ENCODE data around the gene CDK14.

Gene CDK14

GRCh38 chr7:90605055-90605454 lies 8.9 kb downstream of the CDK14 start:
- H3K27me3 ChIP-seq (replicated peaks; ENCODE audit: insufficient read depth, low read length), result no peaks in the 10 kb centered on the region
- H2AFZ ChIP-seq (ENCODE audit: low read length), result no peak overlapping the region
- H3K79me2 ChIP-seq (ENCODE audit: low read length), result no peaks in the 10 kb centered on the region
- DNase-seq, result no peak
- no peak overlapping the region for H3K4me3 ChIP-seq (ENCODE audit: low read length)
- H3K27ac ChIP-seq (ENCODE audit: low read length), result no peak overlapping the region
- H3K36me3 ChIP-seq (replicated peaks; ENCODE audit: insufficient read depth, low read length), result no peaks in the 10 kb centered on the region
- H3K9ac ChIP-seq (ENCODE audit: low read length), result no peak overlapping the region
- H3F3A ChIP-seq (ENCODE audit: insufficient read depth, low read length), result no peaks in the 10 kb centered on the region
- no peak overlapping the region for H3K4me2 ChIP-seq (ENCODE audit: low read depth, low read length)
- H3K4me1 ChIP-seq (ENCODE audit: low read length), result no peaks in the 10 kb centered on the region
- no peaks in the 10 kb centered on the region for H4K20me1 ChIP-seq (ENCODE audit: insufficient read depth, low read length)
- no peak for TF ChIP-seq EZH2phosphoT487 (IDR thresholded peaks at IDR 0.05; ENCODE audit: low read length)
- TF ChIP-seq EZH2 (optimal IDR thresholded peaks at IDR 0.05; ENCODE audit: low read depth, low read length), result no peak
- TF ChIP-seq CTCF (IDR thresholded peaks at IDR 0.05; ENCODE audit: low read length), result no peak
- no peaks in the 10 kb centered on the region for H3K9me2 ChIP-seq (replicated peaks; ENCODE audit: insufficient read depth, low read length)
- no peaks in the 10 kb centered on the region for H3K9me3 ChIP-seq (replicated peaks; ENCODE audit: insufficient read depth, low read length)

- Histone ChIP-seq H3K27ac (ENCODE audit: low read length) (no peak overlapping the region), H3K9me2 (replicated peaks; ENCODE audit: insufficient read depth, low read length) (no peaks in the 10 kb centered on the region), H3K9me3 (replicated peaks; ENCODE audit: insufficient read depth, low read length) (no peaks in the 10 kb centered on the region), H3K4me2 (ENCODE audit: low read depth, low read length) (no peak overlapping the region), H2AFZ (ENCODE audit: low read length) (no peak overlapping the region), H3K36me3 (replicated peaks; ENCODE audit: insufficient read depth, low read length) (no peaks in the 10 kb centered on the region), H3K79me2 (ENCODE audit: low read length) (no peaks in the 10 kb centered on the region), H3K4me1 (ENCODE audit: low read length) (no peaks in the 10 kb centered on the region), H3F3A (ENCODE audit: insufficient read depth, low read length) (no peaks in the 10 kb centered on the region), H3K9ac (ENCODE audit: low read length) (no peak overlapping the region), H4K20me1 (ENCODE audit: insufficient read depth, low read length) (no peaks in the 10 kb centered on the region), H3K4me3 (ENCODE audit: low read length) (no peak overlapping the region), H3K27me3 (replicated peaks; ENCODE audit: insufficient read depth, low read length) (no peaks in the 10 kb centered on the region)
- DNase-seq, result no peak
- TF ChIP-seq EZH2 (optimal IDR thresholded peaks at IDR 0.05; ENCODE audit: low read depth, low read length) (no peak), EZH2phosphoT487 (IDR thresholded peaks at IDR 0.05; ENCODE audit: low read length) (no peak), CTCF (IDR thresholded peaks at IDR 0.05; ENCODE audit: low read length) (no peak)
Measured at GRCh38 chr7:90607196-90607595, 11.1 kb downstream of the CDK14 start.

GRCh38 chr7:90610105-90610504 lies 14.0 kb downstream of the CDK14 start:
- no peak for DNase-seq

More at GRCh38 chr7:90610105-90610504, 14.0 kb downstream of the CDK14 start:
- Histone ChIP-seq H3K79me2 (ENCODE audit: low read length) (no peaks in the 10 kb centered on the region), H3K27ac (ENCODE audit: low read length) (no peak overlapping the region), H3K27me3 (replicated peaks; ENCODE audit: insufficient read depth, low read length) (no peaks in the 10 kb centered on the region), H3K9ac (ENCODE audit: low read length) (no peak overlapping the region), H2AFZ (ENCODE audit: low read length) (no peak overlapping the region), H3F3A (ENCODE audit: insufficient read depth, low read length) (no peaks in the 10 kb centered on the region), H3K9me2 (replicated peaks; ENCODE audit: insufficient read depth, low read length) (no peaks in the 10 kb centered on the region), H3K4me1 (ENCODE audit: low read length) (no peaks in the 10 kb centered on the region), H3K4me2 (ENCODE audit: low read depth, low read length) (no peak overlapping the region), H3K36me3 (replicated peaks; ENCODE audit: insufficient read depth, low read length) (no peaks in the 10 kb centered on the region), H3K9me3 (replicated peaks; ENCODE audit: insufficient read depth, low read length) (no peaks in the 10 kb centered on the region), H4K20me1 (ENCODE audit: insufficient read depth, low read length) (no peaks in the 10 kb centered on the region), H3K4me3 (ENCODE audit: low read length) (no peak overlapping the region)
- TF ChIP-seq CTCF (IDR thresholded peaks at IDR 0.05; ENCODE audit: low read length), result no peak
- TF ChIP-seq EZH2 (optimal IDR thresholded peaks at IDR 0.05; ENCODE audit: low read depth, low read length), result no peak
- TF ChIP-seq EZH2phosphoT487 (IDR thresholded peaks at IDR 0.05; ENCODE audit: low read length), result no peak
